ENCODE results near the gene CAPNS2.

The CAPNS2 gene

GRCh38 chr16:55532227-55532626 lies 34.3 kb upstream of the CAPNS2 start:
- TF ChIP-seq, protein P1, sequence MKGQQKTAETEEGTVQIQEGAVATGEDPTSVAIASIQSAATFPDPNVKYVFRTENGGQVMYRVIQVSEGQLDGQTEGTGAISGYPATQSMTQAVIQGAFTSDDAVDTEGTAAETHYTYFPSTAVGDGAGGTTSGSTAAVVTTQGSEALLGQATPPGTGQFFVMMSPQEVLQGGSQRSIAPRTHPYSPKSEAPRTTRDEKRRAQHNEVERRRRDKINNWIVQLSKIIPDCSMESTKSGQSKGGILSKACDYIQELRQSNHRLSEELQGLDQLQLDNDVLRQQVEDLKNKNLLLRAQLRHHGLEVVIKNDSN (IDR thresholded peaks at IDR 0.05), result no peak
- TF ChIP-seq EGR1 (IDR thresholded peaks at IDR 0.05), result no peak
- TF ChIP-seq TAF1 (IDR thresholded peaks at IDR 0.05; ENCODE audit: low read depth), result no peak
- no peak for TF ChIP-seq EP300 (IDR thresholded peaks at IDR 0.05; ENCODE audit: borderline replicate concordance)
- no peak for TF ChIP-seq FOXM1 (IDR thresholded peaks at IDR 0.05; ENCODE audit: borderline replicate concordance, low read depth)
- TF ChIP-seq MAX (IDR thresholded peaks at IDR 0.05), result no peak
- TF ChIP-seq CREB1 (IDR thresholded peaks at IDR 0.05; ENCODE audit: low read depth), result no peak
- no peak for TF ChIP-seq TEAD4 (IDR thresholded peaks at IDR 0.05)
- no peak for TF ChIP-seq NFIC (IDR thresholded peaks at IDR 0.05)
- TF ChIP-seq YY1 (IDR thresholded peaks at IDR 0.05; ENCODE audit: low read depth), result no peak
- TF ChIP-seq REST (IDR thresholded peaks at IDR 0.05; ENCODE audit: low read depth), result no peak
- TF ChIP-seq RAD21 (IDR thresholded peaks at IDR 0.05; ENCODE audit: low read depth), result no peak
- TF ChIP-seq TCF12 (IDR thresholded peaks at IDR 0.05; ENCODE audit: low read depth), result no peak
- TF ChIP-seq ZBTB7A (IDR thresholded peaks at IDR 0.05; ENCODE audit: low read depth), result no peak
- no peak for TF ChIP-seq CEBPB (IDR thresholded peaks at IDR 0.05)

GRCh38 chr16:55534756-55535155 lies 31.7 kb upstream of the CAPNS2 start:
- TF ChIP-seq TEAD4 (IDR thresholded peaks at IDR 0.05) (no peak), FOXM1 (IDR thresholded peaks at IDR 0.05; ENCODE audit: borderline replicate concordance, low read depth) (no peak), TCF12 (IDR thresholded peaks at IDR 0.05; ENCODE audit: low read depth) (no peak), TAF1 (IDR thresholded peaks at IDR 0.05; ENCODE audit: low read depth) (no peak), MAX (IDR thresholded peaks at IDR 0.05) (no peak), YY1 (IDR thresholded peaks at IDR 0.05; ENCODE audit: low read depth) (no peak), CREB1 (IDR thresholded peaks at IDR 0.05; ENCODE audit: low read depth) (no peak), RAD21 (IDR thresholded peaks at IDR 0.05; ENCODE audit: low read depth) (no peak), REST (IDR thresholded peaks at IDR 0.05; ENCODE audit: low read depth) (no peak), EP300 (IDR thresholded peaks at IDR 0.05; ENCODE audit: borderline replicate concordance) (no peak)
- TF ChIP-seq, protein P1 (IDR thresholded peaks at IDR 0.05), result no peak

DNA sequence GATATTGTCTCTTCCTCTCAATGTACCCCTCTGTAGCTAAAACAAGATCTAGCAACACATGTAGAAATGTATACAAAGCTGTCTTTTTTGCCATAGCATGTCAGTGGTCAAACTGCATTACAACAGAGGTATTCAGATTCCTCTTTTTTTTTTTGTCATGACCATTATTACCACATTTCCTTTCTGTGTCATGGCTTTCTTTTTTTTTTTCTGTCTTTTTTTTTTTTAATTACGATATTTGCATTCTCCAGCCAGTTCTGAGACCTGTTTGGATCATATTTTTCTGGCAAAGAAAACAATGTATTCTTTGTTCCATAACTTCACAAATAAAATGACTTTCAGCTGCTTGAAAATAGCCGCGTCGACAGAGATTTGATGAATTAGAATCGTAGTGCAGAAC lies 27.4 kb upstream of the CAPNS2 start:
- TF ChIP-seq, protein P1 (IDR thresholded peaks at IDR 0.05), result no peak
- TF ChIP-seq REST (IDR thresholded peaks at IDR 0.05; ENCODE audit: low read depth) (no peak), ZBTB7A (IDR thresholded peaks at IDR 0.05; ENCODE audit: low read depth) (no peak), NFIC (IDR thresholded peaks at IDR 0.05) (no peak), TAF1 (IDR thresholded peaks at IDR 0.05; ENCODE audit: low read depth) (no peak)

GRCh38 chr16:55539488-55539887 lies 27.0 kb upstream of the CAPNS2 start:
- TF ChIP-seq TCF12 (IDR thresholded peaks at IDR 0.05; ENCODE audit: low read depth) (no peak), TAF1 (IDR thresholded peaks at IDR 0.05; ENCODE audit: low read depth) (no peak), CREB1 (IDR thresholded peaks at IDR 0.05; ENCODE audit: low read depth) (no peak), TEAD4 (IDR thresholded peaks at IDR 0.05) (no peak), FOXM1 (IDR thresholded peaks at IDR 0.05; ENCODE audit: borderline replicate concordance, low read depth) (no peak), ZBTB7A (IDR thresholded peaks at IDR 0.05; ENCODE audit: low read depth) (no peak), MAX (IDR thresholded peaks at IDR 0.05) (no peak), EGR1 (IDR thresholded peaks at IDR 0.05) (no peak), YY1 (IDR thresholded peaks at IDR 0.05; ENCODE audit: low read depth) (no peak), RAD21 (IDR thresholded peaks at IDR 0.05; ENCODE audit: low read depth) (no peak), NFIC (IDR thresholded peaks at IDR 0.05) (no peak), REST (IDR thresholded peaks at IDR 0.05; ENCODE audit: low read depth) (no peak), EP300 (IDR thresholded peaks at IDR 0.05; ENCODE audit: borderline replicate concordance) (no peak), CEBPB (IDR thresholded peaks at IDR 0.05) (no peak)
- TF ChIP-seq, protein P1 (IDR thresholded peaks at IDR 0.05), result no peak
